HK-2 (cell line): ENCODE measurements around the gene EXOC3L1.

Experiments
- DNase-seq: peaks from one replicate; pipeline ENCODE4 v3.0.0-alpha.2; 2018; ENCODE audit not compliant: unreplicated experiment

The EXOC3L1 gene

GRCh38 chr16:67163999-67164558, 25.9 kb downstream of the EXOC3L1 start:
- DNase-seq: no peak

- DNase-seq: no peak
Observed at GRCh38 chr16:67163164-67163998, 26.6 kb downstream of the EXOC3L1 start.

- DNase-seq: no peak
Observed at GRCh38 chr16:67162506-67163163, 27.3 kb downstream of the EXOC3L1 start.

GRCh38 chr16:67161595-67162058, 28.3 kb downstream of the EXOC3L1 start:
- DNase-seq: no peak

- no peak for DNase-seq
Observed at GRCh38 chr16:67158637-67159600, 31.0 kb downstream of the EXOC3L1 start.

GRCh38 chr16:67157892-67158635, 31.9 kb downstream of the EXOC3L1 start:
- no peak for DNase-seq

- DNase-seq: no peak
Observed at GRCh38 chr16:67157106-67157748, 32.7 kb downstream of the EXOC3L1 start.

- no peak for DNase-seq
Observed at GRCh38 chr16:67156143-67156844, 33.6 kb downstream of the EXOC3L1 start.

- peak; percentile 75 for DNase-seq
Observed at GRCh38 chr16:67155295-67156142, 34.4 kb downstream of the EXOC3L1 start.

- no peak for DNase-seq
Observed at GRCh38 chr16:67154578-67155294, 35.2 kb downstream of the EXOC3L1 start.

- DNase-seq: no peak
Observed at GRCh38 chr16:67151431-67152097, 38.4 kb downstream of the EXOC3L1 start.

- peak; percentile 41 for DNase-seq
Observed at GRCh38 chr16:67150833-67151396, 39.0 kb downstream of the EXOC3L1 start, which contains the start of gene B3GNT9. TSS of gene B3GNT9 (minus strand) at chr16:67150998. CDS start at chr16:67150485, 513 bp downstream.

GRCh38 chr16:67150047-67150832, 39.7 kb downstream of the EXOC3L1 start:
- no peak for DNase-seq

GRCh38 chr16:67149276-67150046, 40.5 kb downstream of the EXOC3L1 start:
- no peak for DNase-seq

GRCh38 chr16:67148656-67149275, 41.2 kb downstream of the EXOC3L1 start:
- no peak for DNase-seq
